Caco-2 (cell line): ENCODE measurements around the gene ACTG1. TPM values are rescaled to one million over a fixed set of nuclear protein-coding genes. Genes with fewer than 3 reads are reported as not detected.

Experiments
- BruUV-seq: library from RNA; stranded (reverse); fragments of 400-500 nt; replicated peaks from 2 replicates; lab custom pipeline; 2021; lab: Mats Ljungman, UMichigan
- CTCF ChIA-PET: fragments of 300-600 bp; sonication (Branson Sonifier 250); formaldehyde crosslinking; loops from one replicate; lab custom pipeline; 2022; ENCODE audit warnings: antibody characterized with exemption; lab: Charles Lee
- POLR2A ChIA-PET: fragments of 300-600 bp; sonication (Branson Sonifier 250); formaldehyde crosslinking; loops from one replicate; lab custom pipeline; 2022; ENCODE audit warnings: antibody characterized with exemption; lab: Charles Lee
- DNase-seq, 2 experiments: peaks; one replicate each; pipeline versions ENCODE4 v3.0.0 to v3.0.0-alpha.2; 2020 to 2022
- H3K27me3 ChIP-seq: replicated peaks from 2 replicates; pipeline ENCODE4 v1.6.0; 2011; ENCODE audit warnings: low read length; ENCODE audit not compliant: control insufficient read depth, insufficient read depth
- H3K36me3 ChIP-seq: 2 replicates; pipeline ENCODE4 v1.5.1; 2011; ENCODE audit warnings: low read length; ENCODE audit not compliant: control insufficient read depth, insufficient read depth
- H3K4me1 ChIP-seq: fragments of 250-450 bp; sonication (Bioruptor Pico); 2 replicates; pipeline ENCODE4 v1.5.1; 2020; ENCODE audit warnings: mild to moderate bottlenecking
- H3K4me3 ChIP-seq: 2 replicates; pipeline ENCODE4 v1.5.1; 2011; ENCODE audit warnings: low read depth, mild to moderate bottlenecking, control low read depth, low read length
- H3K9me3 ChIP-seq: fragments of 250-450 bp; sonication (Bioruptor Pico); 2 replicates; pipeline ENCODE4 v1.5.1; 2020; ENCODE audit warnings: mild to moderate bottlenecking, moderate library complexity
- H3K27ac Mint-ChIP-seq: one replicate; pipeline ENCODE4 v1.8.0; 2022; ENCODE audit warnings: mixed read lengths; ENCODE audit not compliant: unreplicated experiment
- H3K27me3 Mint-ChIP-seq: one replicate; pipeline ENCODE4 v1.8.0; 2022; ENCODE audit warnings: mixed read lengths; ENCODE audit not compliant: insufficient read depth, unreplicated experiment
- H3K36me3 Mint-ChIP-seq: one replicate; pipeline ENCODE4 v1.8.0; 2022; ENCODE audit warnings: mild to moderate bottlenecking, mixed read lengths; ENCODE audit not compliant: insufficient read depth, unreplicated experiment
- H3K4me1 Mint-ChIP-seq: one replicate; pipeline ENCODE4 v1.8.0; 2022; ENCODE audit warnings: low read depth, mixed read lengths; ENCODE audit not compliant: unreplicated experiment
- H3K4me3 Mint-ChIP-seq: one replicate; pipeline ENCODE4 v1.8.0; 2022; ENCODE audit warnings: mild to moderate bottlenecking, moderate library complexity, mixed read lengths; ENCODE audit not compliant: unreplicated experiment
- H3K9me3 Mint-ChIP-seq: one replicate; pipeline ENCODE4 v1.8.0; 2022; ENCODE audit warnings: mixed read lengths; ENCODE audit not compliant: unreplicated experiment
- intact Hi-C: fragments of 100-400 bp; cut with micrococcal nuclease; formaldehyde crosslinking; loops from one replicate; pipeline ENCODE4 v1.10.0; 2022; ENCODE audit not compliant: unreplicated experiment
- total RNA-seq: library from RNA; stranded (reverse); gene quantifications from 2 replicates; pipeline ENCODE4 v1.2.3, GENCODE V29; 2022
- TF ChIP-seq, protein P1 (sequence below), 2 experiments: fragments of 200-600 bp in 1 of 2; IDR thresholded peaks; 1 replicate in 1 of 2; 2 replicates in 1 of 2; pipeline versions ENCODE4 v1.5.1 to v1.8.0; 2011 to 2022; ENCODE audit warnings: antibody characterized with exemption in 1 of 2, control low read depth in 1 of 2, inconsistent platforms in 1 of 2, low read depth in 1 of 2, low read length in 1 of 2, mild to moderate bottlenecking in 1 of 2, moderate library complexity in 1 of 2; ENCODE audit not compliant: insufficient read depth in 1 of 2, severe bottlenecking in 1 of 2, unreplicated experiment in 1 of 2

Gene ACTG1
- total RNA-seq, 1 experiment from 2014 or later: 1,436 TPM

DNA sequence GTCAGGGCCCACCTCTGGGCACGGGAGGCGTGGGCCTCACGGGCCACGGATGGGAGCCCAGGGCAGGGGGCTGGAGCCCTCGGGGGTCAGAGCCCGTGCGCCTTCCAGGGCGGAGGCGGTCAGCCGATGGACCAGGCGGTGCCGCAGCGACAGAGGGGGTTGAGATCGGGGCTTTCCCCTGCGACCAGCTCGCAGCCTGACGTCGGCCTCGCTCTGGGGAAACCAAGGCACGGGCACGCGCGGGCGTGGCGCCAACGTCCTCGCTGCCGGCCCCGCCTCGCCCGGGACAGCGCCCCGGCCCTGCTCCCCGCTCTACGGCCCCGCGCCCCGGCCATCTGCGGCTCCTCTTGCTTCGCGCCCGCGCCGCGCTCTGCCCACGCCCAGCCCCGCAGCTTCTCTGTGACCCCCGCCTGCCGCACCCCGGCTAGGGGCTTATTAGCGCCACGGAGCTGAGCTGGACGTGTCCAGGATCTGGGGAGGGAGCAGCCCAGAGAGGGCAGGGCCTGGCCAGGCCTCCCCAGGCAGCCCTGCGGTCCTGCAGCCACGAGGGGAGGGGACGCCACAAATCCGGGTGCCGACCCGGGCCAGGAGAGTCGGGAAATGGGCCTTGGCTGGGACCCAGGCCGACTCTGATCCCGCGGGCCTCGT is 13.5 kb downstream of the ACTG1 start:
- H3K36me3 ChIP-seq: no peaks in the 10 kb centered on the region
- no peaks in the 10 kb centered on the region for H3K27me3 ChIP-seq
- intact Hi-C loops: no loop called here
- Mint-ChIP-seq H3K36me3 (peaks cover 20% of the 10 kb centered on the region), H3K4me1 (peaks cover 16% of the 10 kb centered on the region), H3K4me3 (no peak overlapping the region), H3K27me3 (no peaks in the 10 kb centered on the region), H3K9me3 (no peaks in the 10 kb centered on the region), H3K27ac (no peak overlapping the region)
- CTCF ChIA-PET: interaction anchor here (0.6 to 1.4 kb wide), 3 partner anchors 22 to 203 kb away, joined by 3 to 5 read pairs (median 3); no protein-coding TSS in a partner anchor
- BruUV-seq: no TSS peak
- TF ChIP-seq, protein P1, sequence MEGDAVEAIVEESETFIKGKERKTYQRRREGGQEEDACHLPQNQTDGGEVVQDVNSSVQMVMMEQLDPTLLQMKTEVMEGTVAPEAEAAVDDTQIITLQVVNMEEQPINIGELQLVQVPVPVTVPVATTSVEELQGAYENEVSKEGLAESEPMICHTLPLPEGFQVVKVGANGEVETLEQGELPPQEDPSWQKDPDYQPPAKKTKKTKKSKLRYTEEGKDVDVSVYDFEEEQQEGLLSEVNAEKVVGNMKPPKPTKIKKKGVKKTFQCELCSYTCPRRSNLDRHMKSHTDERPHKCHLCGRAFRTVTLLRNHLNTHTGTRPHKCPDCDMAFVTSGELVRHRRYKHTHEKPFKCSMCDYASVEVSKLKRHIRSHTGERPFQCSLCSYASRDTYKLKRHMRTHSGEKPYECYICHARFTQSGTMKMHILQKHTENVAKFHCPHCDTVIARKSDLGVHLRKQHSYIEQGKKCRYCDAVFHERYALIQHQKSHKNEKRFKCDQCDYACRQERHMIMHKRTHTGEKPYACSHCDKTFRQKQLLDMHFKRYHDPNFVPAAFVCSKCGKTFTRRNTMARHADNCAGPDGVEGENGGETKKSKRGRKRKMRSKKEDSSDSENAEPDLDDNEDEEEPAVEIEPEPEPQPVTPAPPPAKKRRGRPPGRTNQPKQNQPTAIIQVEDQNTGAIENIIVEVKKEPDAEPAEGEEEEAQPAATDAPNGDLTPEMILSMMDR (IDR thresholded peaks at IDR 0.05; ENCODE audit: insufficient read depth in 1 of 2, low read depth in 1 of 2, low read length in 1 of 2, severe bottlenecking in 1 of 2, unreplicated experiment in 1 of 2): no peak
- peaks cover 14% of the 10 kb centered on the region for H3K4me1 ChIP-seq
- no peak overlapping the region for H3K4me3 ChIP-seq
- H3K9me3 ChIP-seq: no peaks in the 10 kb centered on the region
- POLR2A ChIA-PET: no interaction called here
- no peak for DNase-seq

DNA sequence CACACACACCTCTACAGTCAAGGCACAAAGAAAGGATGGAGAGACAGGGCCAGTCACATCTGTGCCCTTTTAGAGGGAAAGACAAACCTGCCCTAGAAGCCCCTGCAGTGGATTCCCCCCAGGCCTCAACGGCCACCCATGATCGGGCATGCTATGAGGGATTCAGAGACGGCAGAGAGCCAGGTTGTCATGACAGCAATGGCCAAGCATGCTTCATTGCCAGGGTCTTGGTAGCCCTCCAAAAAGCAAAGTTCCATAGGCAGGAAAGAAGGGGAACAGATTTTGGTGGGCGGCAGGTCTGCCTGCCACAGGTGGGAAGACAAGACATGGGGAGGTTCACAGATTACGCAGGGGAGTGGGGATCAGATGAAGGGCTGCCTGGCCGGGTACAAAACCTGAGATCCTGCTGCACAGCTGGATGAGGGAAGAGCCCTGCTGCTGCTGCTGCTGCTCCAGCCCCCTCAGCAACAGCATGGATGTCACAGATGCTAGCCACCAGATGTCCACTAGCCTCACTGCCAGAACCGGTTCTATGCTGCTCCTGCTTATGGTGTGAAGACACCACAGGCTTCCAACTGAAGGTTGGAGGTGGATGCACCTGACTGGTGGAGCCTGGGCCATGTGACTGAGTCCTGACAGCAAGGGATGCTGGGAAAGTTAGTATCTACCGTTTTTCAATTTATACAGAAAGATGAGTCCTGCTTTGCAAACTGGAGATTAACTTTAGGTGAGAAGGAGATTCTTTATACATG is 17.8 kb downstream of the ACTG1 start:
- Histone ChIP-seq H3K4me1 (peaks cover 12% of the 10 kb centered on the region), H3K27me3 (no peaks in the 10 kb centered on the region), H3K36me3 (no peaks in the 10 kb centered on the region), H3K4me3 (no peak overlapping the region), H3K9me3 (no peaks in the 10 kb centered on the region)
- ChIA-PET POLR2A (interaction anchor here (0.7 kb wide), 1 partner anchor 174 kb away, joined by 7 read pairs; no protein-coding TSS in a partner anchor), CTCF (interaction anchor here (0.7 kb wide), 1 partner anchor 109 kb away, joined by 5 read pairs; no protein-coding TSS in a partner anchor)
- TF ChIP-seq, protein P1 (IDR thresholded peaks at IDR 0.05; ENCODE audit: insufficient read depth in 1 of 2, low read depth in 1 of 2, low read length in 1 of 2, severe bottlenecking in 1 of 2, unreplicated experiment in 1 of 2): no peak
- DNase-seq: peak; percentile 81 to 86
- Mint-ChIP-seq H3K27ac (peak overlapping the region; percentile 28), H3K36me3 (peaks cover 5% of the 10 kb centered on the region), H3K27me3 (no peaks in the 10 kb centered on the region), H3K4me1 (peaks cover 17% of the 10 kb centered on the region), H3K4me3 (peak overlapping the region; percentile 52), H3K9me3 (no peaks in the 10 kb centered on the region)
- no TSS peak for BruUV-seq
- intact Hi-C loops: no loop called here

DNA sequence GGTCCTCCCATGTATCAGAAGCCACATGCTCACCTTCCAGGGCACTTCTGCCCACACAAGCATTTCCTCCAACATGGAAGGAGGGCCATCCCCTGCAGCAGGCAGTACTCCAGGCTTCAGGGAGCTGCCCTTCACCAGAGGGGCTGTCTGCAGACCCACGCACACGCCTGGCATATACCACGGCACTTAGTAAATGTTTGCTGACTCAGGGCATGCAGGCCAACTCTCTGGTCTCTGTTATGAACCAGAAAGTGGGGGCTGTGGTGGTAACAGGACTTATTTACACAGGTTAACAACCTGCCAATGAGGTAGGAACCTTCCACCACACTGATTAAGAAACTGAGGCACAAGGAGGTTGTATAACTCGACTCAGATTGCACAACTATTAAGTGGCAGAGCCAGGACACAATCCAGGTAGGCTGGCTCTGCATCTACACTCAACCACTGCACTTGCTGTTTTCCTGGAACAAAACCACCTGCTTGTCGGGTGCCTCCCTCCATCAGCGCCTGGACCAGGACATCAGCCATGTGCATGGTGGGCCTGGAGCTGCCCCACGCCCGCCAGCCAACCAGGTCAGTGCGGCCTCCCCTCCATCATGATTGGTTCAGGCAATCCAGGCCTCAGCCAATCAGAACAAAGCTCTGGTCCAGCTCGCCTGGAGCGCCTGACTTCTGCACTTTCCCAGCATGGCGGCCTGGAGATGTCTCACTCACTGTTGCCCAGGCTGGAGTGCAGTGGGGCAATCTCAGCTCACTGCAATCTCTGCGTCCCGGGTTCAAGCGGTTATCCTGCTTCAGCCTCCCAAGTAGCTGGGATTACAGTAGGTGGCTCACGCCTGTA is 19.2 kb downstream of the ACTG1 start:
- no peaks in the 10 kb centered on the region for H3K27me3 ChIP-seq
- H3K36me3 ChIP-seq: no peaks in the 10 kb centered on the region
- no peaks in the 10 kb centered on the region for H3K9me3 ChIP-seq
- Mint-ChIP-seq H3K27me3 (no peaks in the 10 kb centered on the region), H3K4me1 (peaks cover 16% of the 10 kb centered on the region), H3K36me3 (peaks cover 5% of the 10 kb centered on the region), H3K4me3 (no peak overlapping the region), H3K27ac (no peak overlapping the region), H3K9me3 (no peaks in the 10 kb centered on the region)
- H3K4me1 ChIP-seq: peaks cover 11% of the 10 kb centered on the region
- TF ChIP-seq, protein P1 (IDR thresholded peaks at IDR 0.05; ENCODE audit: insufficient read depth in 1 of 2, low read depth in 1 of 2, low read length in 1 of 2, severe bottlenecking in 1 of 2, unreplicated experiment in 1 of 2): no peak
- ChIA-PET POLR2A (interaction anchor here (0.7 to 1.6 kb wide), 2 partner anchors 15 to 20 kb away, joined by 3 to 4 read pairs; partner anchors contain the start of gene ACTG1), CTCF (interaction anchor here (0.6 kb wide), 1 partner anchor 9 kb away, joined by 3 read pairs; no protein-coding TSS in a partner anchor)
- no TSS peak for BruUV-seq
- no peak for DNase-seq
- H3K4me3 ChIP-seq: no peak overlapping the region
- intact Hi-C loops: no loop called here
